SIG-M5 treated with dmso at 0.1 percent for 504 hours (cell line): ENCODE measurements around the gene PHF21B.

Source experiments
- DNase-seq: peaks from one replicate; lab custom pipeline; 2025; ENCODE audit not compliant: unreplicated experiment; lab: John Stamatoyannopoulos, UW

The PHF21B gene

DNA sequence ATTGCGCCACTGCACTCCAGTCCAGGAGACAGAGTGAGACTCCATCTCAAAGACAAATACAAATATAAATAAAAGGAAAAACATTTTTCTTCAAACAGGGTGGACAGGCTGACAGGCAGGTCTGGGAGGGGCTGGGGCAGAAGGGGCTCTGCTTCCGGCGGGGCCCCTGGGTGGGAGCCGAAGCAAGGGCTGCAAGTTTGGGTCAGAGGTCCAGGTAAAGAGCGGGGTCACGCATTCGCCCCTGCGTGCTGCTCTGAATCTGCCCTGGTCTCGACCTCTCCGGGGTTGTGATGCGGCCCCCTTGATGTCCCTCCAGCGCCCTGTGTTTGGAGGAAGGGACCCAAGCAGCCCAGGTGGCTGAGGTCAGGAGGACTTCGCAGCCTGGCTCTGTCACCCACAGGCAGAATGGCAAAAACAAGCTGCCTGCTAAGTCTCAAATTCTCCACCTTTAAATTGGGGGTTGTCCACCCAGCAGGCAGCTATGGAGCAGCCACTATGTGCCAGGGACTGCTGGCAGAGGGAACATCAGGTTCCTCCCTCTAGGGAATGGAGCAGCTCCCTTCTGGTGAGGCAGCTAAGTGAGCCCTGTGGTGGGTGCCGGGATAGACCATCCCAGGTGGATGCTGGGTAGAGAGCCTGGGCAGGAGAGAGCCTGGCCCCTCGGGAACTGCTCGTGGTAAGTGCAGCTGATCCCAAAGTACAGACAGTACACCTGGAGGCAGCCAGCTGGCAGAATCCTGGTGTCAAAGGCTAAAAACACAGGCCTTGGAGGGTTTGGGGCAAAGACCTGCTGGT, 10.3 kb upstream of the PHF21B start:
- DNase-seq, result no peak

DNA sequence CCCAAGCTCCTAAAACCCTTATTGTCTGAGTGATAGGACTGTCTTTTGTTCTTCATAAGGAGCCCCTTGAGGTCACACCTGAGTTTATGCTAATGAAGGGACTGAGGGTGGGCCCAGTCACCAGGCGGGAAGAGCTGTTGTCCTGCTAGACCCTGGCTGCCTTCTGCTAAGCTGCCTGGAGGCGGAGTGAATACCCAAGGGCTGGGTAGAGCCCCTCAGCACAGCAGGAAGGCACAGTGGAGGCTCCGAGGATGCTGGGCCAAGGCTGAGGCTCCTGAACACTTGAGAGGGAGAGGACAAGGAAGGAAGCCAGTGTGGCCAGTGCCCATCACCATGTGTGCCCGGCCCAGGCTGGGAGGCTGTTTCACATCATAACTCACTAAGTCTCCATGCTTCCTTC, 4.8 kb upstream of the PHF21B start:
- DNase-seq, result no peak

DNA sequence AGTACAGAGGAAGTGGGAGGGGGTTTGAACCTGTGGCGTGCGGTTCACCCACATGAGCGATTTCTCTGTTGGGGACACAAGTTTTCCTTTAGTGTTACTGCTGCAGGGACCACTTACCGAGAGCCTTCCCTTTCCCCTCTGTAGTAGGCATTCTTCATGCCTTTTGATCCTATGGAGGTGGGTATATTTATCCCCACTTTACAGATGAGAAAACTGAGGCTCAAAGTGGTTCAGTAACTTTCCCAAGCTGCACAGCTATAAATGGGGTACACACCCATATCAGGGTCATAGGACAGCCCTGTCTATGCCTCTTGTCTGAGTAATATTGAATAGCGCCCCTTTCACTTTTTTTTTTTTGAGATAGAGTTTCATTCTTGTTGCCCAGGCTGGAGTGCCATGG, 3.3 kb upstream of the PHF21B start:
- DNase-seq, result no peak

DNA sequence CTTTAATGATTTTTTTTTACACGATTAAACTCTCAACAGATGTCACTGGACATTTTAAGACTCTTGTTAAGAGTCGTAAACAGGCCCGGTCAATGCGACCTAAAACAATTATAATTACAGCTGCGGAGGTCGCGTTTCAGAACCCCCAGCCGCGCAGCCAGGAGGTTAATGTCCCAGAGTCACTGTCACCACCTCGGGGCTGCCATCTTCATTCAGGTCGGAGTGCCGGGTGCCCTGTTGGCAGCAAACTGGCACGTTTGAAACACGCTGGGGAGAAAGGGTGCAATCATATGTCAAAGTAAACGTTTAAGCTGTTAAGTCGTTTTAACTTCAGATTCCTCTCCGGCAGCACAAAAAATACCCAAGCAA, 711 bp upstream of the PHF21B start:
- no peak for DNase-seq

DNA sequence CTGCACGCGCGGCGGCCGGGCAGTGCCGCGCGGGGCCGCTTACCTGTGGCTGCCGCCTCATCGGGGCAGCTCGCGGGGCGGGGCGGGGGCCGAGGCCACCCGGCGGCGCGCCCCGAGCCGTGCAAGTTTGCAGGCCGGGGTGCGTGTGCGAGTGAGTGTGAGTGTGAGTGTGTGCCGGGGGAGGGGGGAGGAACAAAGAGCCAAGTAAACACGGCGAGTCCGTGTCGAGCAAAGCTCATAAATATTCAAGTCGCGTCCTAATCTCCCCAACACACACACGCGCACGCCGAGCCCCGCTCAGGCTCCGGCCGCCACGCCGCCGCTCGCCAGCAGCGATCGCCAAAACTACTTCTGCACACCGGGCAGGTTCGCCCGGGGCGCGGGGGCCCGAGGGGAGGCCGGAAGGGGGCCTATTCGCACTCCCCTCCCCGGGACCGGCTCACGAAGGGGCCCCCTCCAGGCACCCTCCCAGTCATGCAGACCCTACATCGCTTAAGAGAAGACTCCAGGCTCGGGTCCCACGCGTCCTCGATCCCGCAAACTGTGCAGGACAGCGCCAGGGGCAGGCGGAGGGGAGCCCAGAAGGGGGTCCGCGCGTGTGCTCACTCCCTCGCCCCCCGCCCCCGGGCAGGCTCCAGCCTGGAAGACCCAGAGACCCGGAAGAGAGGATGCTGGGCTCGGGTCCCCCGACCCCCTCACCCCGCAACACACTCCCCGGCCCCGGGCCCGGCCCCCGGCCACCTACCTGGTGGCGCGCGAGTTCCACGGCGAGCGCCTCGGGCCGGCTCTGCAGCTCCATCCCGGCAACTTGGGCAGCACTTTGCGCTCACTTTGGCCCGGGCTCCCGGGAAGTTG, 827 bp downstream of the PHF21B start:
- no peak for DNase-seq

DNA sequence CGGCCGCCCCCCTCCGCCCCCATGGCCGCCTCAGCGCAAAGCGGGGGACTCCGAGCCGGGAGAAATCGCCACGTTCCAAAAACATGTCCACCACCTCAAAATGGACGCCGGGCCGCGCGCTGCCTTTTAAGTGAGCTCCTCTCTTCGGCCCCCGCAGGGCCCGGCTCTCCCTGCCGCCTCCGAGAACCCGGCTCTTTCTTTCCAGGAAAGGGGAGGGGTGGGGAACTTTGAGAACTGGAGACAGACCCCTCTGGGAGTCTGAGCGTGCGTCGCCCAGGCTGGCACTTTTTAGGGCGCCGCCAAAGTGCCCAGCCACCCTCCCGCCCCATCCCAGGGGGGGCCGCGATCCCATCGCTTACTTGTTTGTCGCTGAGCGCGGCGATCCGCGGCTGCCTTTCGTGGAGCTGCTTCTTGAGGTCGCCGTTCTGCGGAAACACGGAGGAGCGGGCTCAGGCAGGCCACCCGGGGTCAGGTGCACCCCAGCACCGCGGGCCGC, 1.6 kb downstream of the PHF21B start:
- no peak for DNase-seq

DNA sequence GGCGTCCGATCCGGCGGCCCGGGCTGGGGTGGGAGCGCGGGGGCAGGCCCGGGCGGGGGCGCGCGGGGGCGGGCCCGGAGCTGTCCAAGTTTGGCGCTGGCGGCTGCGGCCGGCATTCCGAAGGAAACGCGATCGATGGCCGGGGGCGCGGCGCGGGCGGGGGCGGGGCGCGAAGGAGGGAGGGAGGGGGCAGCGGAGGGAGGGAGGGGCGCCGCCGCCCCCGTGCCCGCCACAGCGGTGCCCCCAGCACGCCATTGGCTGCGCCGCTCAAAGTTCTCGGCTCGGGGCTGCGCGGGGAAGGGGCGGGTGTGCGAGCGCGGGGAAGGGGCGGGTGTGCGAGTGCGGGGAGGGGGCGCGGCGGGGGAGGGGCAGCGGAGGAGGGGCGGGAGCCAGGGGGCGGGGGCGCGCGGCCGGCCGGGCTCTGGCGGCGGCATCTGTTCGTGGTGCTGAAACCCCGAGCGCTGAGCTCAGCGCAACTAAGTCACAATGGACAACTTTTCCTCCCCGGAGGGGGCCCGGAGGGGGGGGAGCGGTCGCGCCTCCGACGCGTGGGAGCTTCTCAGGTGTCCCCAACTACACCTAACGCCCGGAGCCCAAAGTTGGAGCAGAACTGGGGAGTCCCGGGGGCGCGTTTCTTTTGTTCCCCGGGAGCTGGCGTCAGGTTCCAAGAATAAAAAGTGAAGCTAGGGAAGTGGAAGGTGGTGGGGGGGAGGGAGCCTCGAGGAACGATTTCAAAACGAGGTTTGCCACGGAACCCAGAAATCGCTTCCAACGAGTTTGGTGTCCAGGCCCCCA, 2.2 kb downstream of the PHF21B start:
- DNase-seq, result no peak

DNA sequence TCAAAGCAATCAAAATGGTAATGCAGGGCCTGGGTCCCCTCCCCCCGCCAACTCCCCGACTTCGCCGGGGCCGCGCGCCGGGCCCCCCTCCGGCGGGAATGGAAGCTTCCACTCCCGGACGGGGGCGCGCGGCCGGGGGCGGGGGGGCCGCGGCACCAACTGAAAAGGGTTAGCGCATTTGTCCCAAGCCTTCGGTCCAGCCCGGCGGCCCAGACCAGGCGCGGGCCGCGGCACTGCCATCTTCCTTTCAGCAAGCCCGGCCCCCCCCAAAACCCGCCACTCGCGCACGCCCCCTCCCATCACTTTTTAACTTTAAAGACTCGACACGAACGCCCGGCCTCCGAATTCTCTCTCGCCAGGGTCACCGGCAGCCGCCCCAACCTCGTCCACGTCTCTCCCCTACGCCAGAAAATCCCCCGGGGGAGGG, 2.8 kb downstream of the PHF21B start:
- DNase-seq, result no peak

DNA sequence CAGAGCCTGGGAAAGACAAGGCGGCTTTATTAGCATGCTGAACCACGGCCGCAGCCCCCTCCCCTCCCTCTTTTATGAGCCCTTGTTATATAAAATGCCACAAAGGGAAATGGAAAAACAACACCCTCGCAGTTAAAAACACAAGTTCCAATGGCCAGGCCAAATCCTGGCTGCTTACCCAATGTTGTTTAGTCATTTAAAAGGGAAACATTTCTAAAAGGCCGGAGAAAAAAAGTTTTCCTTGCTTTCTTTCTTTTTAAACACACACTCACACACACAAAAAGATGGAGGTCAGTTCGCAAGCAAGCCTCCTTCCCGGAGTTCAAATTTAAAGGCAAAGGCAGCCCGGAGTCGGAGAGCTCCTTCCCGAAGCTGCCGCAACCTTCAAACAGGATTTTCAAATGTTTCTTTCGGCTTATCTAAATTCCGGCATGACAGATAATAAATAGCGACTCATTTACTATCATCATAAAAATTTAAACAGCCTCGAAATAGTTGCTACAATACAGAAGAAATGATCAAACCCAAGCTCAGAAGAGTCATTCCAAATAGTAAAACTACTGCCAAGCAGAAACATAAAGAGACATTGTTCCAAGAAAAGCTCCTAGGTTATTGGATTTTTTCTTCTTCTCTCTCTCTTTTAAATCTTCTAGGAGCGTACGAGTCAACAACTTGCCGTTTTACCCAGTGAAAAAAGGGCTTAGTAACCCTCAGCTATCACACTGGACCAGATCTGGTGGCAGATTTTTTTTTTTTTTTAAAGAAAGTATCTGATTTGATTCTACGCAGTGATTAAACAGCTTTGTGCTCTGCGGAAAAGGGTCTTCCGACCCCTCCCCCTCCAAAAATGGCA, 3.5 kb downstream of the PHF21B start:
- DNase-seq, result no peak

DNA sequence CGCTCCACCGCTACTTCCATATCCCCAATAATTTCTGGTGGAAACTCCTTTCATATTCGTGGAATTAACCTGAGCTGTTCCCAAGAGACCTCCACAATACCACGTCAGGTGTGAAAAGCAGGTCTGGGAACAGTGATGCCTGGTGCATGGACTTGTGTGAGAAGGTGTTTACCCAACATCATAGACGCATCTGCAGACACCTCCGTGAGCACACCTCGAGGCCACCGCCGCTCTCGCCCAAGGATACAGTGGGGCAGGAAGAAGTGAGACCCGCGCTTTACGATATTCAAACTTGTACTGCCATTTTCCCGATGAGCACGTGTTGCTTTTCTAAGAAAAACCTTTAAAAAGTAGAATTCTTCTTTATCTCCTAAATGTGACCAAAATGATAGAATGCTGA, 8.2 kb downstream of the PHF21B start:
- no peak for DNase-seq

DNA sequence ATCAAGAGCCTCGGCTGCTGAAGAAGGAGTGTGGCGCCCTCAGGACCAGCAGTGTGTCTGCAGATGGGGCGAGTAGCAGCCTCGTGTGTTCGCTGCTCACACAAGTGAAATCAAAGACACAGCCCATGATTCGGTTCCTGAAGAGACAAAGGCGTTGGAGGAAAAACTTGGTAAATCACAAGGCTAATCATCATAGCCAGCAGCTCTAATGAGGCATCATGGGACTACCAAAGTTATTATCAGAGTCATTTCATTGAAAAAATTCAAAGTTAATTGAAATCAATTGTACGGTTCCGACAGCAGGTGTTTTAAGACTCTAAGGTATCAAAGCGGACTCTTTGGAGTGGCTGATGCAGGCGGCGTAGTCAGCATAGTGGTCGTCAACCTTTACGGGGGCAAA, 9.5 kb downstream of the PHF21B start:
- no peak for DNase-seq

DNA sequence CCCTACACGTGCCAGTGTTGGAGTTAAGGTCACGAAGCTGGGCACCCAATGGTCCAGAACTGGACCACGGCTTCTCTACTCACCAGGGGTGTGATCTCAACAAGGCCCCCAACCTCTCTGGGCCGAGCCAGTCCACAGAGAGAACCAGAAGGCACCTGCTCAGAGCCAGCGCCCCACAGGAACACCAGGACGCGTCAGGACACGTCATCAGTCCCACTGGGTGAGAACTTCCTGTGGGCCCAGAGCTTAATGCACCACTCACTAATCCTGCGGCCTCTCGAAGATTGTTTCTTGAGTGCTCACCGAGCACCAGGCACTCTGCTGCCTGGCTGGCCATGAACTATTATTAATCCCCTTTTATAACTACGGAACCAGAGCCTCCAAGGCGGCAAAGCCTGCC, 10.1 kb downstream of the PHF21B start:
- no peak for DNase-seq

DNA sequence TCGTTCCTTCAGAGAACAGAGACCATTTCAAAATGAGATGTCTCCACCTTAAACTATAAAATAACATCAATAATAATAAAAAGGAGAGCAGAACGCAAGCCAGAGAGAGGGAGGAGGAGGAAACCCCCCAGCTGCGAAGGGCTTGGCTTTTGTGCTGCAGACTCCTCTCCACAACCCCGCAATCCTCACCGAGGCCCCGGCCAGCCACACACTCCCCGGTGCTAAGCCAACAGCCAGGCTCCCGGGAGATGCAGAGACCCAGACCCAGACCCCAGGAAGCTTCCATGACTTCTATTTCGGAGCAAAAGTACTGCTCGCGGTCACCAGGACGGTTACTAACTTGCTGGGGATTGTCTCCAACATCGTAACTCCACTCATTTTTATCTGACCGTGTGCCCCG, 10.6 kb downstream of the PHF21B start:
- no peak for DNase-seq

DNA sequence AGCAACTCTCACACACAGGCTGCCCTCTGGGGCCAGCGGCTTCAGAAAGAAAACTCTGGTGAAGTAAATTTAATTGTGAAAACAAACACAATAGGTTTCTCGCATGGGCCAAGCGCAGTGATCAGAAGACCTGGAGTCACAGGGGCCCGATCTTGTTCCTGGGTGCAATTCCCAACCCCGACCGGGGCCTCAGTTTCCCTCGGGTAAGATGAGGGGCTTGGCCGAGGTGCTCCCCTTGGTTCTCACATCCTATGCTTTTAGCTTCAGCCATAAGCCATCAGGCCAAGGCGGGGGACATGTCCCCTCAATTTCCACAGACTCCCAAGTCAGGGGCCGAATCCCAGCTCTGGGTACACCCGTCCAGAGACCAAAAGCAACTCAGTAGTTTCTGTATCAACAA, 11.5 kb downstream of the PHF21B start:
- DNase-seq, result no peak

DNA sequence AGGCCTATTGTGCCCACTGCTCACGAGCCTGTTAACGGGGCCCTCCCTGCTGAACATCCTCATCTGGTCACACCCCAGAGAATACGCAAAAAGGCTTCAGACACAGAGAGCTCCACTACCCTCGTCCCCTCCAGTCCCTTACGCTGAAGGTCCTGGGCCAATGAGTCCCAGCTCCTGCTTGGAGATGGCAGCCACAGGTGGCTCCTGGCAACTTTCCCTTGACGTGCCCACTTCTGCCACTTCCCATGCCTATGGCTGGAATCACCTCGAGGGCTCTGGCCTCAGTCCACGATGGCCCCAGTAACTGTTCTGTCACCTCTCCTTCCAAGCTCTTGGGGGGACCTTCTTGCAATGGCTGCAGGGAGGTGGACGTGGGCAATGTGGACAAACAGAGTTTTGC, 12.7 kb downstream of the PHF21B start:
- DNase-seq, result no peak

DNA sequence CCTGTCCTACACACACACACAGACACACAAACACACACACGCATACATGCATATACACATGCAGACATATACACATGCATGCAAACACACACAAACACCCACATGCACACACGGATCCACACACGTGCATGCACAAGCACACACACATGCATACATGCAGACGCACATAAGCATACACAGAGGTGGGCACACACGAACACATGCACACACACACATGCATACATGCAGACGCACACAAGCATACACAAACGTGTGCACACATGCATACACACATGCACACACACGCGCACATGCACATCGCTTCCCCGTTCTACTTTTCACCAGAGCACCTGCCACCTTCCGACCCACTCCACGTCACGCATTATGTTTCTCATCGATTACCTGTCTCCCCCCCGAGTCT, 13.2 kb downstream of the PHF21B start:
- DNase-seq, result no peak

DNA sequence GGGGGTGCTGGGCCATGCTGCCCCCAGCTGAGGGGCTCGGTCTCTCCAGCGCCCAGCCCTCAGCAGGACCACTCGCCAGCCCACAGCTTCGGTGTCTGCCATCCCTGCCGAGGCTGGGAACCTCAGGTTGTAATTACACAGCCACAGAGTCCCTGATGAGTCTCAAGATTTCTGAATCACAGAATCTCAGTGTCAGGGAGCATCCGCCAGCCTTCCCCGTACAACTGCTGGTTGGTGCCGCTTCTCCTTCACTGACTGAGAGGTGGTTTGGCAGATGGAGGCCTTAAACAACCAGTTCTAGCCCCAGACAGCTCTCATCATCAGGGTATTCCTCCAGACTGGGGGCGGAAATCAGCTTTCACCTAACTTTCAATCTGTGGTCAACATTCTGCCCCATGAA, 13.7 kb downstream of the PHF21B start:
- DNase-seq, result no peak

DNA sequence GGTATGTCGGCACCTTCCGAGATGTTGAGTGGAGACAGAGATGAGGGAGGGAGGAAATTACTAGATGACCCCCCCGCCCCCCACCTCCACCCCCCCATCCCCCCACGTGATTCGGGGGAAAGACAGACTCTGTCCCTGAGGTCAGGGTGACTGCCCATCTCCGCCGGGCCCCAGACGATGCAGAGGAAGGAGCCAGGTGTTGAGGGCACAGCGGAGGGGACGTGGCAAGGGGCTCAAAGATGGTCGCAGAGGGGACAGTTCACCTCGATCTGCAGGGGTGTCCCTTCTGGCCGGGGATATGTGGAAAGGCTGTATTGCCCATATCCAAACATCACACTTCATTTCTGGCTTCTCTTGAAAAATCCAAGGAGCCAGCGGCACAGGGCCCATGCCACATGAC, 14.1 kb downstream of the PHF21B start:
- no peak for DNase-seq

DNA sequence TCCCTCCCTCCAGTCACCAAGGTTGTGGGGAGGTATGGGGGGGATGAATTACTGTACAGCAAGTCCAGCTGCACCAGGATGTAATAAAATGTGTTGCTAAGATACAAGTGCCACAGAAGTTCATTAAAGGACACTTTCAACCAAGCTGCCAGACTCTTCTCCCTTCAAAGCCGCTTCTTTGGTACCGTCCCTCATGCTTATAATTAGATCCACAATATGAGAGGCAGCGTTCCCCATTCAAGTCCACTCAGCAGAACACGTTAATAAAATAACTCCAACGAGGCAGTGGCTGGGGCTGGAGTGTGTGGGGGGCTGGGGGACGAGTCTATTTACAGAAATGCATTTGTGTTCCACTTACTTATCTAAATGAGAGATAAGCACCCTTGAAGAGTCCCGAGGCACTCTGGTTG, 14.7 kb downstream of the PHF21B start:
- no peak for DNase-seq

DNA sequence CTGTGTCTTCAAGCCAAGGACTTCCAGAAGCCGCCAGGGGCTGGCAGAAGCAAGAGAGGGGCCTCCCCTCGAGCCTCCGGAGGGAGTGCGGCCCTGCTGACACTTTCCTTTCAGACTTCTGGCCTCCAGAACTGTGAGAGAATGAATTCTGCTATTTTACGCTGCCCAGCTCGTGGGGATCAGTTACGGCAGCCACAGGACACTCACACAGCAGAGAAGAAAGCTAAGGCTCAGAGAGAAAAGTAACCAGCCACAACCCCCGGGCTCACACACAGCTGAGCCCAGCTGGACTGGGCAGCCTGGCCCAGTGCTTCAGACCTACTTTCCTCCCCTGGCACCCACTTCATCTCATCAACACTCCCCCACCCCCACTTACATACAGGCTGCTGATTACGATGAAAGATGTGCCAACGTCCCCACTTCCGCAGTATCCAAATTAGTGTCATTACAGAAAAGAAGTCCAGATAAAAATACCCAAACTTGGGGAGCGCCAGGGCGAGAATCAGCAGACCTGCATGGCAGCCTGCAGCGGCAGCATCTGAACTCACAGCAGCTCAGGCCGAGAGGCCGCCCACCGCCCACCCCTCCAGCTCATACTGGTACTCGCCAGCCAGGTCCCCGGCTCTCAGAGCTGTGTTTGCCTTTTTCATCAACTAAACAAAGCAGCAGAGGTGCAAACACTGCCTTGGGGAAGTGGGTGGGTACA, 15.3 kb downstream of the PHF21B start:
- no peak for DNase-seq
